ENCODE results near the gene SACS.

DNA sequence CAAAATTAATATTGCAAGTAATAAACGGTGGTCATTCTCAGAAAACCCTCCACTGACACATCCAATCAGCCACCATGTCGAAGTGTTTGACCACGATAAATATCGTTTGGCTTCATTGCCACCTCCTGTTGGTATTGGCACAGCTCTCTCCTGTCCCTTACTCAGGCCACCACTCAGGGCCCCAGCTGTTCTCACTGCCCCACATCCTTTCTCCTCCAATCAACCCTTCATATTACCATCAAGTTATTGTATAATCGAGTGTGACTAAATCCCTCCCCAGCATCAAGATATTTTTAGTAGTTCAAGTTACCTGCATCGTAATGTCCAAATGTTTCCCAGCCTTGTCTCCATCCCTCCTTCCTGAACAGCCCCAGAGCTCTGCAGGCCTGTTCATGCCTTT lies 50.4 kb downstream of the SACS start:
- TF ChIP-seq, protein P1, sequence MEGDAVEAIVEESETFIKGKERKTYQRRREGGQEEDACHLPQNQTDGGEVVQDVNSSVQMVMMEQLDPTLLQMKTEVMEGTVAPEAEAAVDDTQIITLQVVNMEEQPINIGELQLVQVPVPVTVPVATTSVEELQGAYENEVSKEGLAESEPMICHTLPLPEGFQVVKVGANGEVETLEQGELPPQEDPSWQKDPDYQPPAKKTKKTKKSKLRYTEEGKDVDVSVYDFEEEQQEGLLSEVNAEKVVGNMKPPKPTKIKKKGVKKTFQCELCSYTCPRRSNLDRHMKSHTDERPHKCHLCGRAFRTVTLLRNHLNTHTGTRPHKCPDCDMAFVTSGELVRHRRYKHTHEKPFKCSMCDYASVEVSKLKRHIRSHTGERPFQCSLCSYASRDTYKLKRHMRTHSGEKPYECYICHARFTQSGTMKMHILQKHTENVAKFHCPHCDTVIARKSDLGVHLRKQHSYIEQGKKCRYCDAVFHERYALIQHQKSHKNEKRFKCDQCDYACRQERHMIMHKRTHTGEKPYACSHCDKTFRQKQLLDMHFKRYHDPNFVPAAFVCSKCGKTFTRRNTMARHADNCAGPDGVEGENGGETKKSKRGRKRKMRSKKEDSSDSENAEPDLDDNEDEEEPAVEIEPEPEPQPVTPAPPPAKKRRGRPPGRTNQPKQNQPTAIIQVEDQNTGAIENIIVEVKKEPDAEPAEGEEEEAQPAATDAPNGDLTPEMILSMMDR (IDR thresholded peaks at IDR 0.05) = no peak
- no peak for TF ChIP-seq POLR2A (IDR thresholded peaks at IDR 0.05)
